Vagina (tissue), 2 donors: ENCODE results near the gene BHLHA9.

Source experiments
- CTCF ChIP-seq, 3 experiments: fragments of 450-650 bp in 2 of 3; fragments of 200-600 bp in 1 of 3; sonication (generic) in 1 of 3; IDR thresholded peaks; one replicate each; pipeline ENCODE4 v1.5.1; 2017 to 2019; ENCODE audit warnings: antibody characterized with exemption in 3 of 3, mild to moderate bottlenecking in 2 of 3, moderate library complexity in 2 of 3
- POLR2AphosphoS5 ChIP-seq, 2 donors: sonication (generic); formaldehyde crosslinking; IDR thresholded peaks; one replicate each; pipeline ENCODE4 v1.9.0; 2017; ENCODE audit warnings: antibody characterized with exemption in 2 of 2, mild to moderate bottlenecking in 2 of 2, low read depth in 1 of 2; ENCODE audit not compliant: insufficient read depth in 1 of 2

DNA sequence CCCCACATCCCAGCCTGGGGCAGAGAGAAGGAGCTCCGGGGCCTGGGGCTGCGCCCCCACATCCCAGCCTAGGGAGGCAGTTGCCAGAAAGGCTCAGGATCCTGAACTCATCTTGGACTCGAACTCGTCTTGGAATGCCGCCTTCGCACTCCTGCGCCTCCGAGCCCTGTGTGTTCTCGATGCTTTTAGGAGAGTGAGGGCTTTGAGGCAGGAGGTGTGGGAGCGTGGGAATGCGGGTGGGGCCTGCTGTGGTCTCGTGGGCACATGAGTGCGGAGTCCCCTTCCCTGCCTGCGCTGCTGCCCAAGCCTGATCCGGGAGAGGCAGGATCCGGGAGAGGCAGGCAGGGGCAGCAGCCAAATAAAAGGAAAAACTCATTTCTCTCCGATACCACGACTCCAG is 1.2 kb downstream of the BHLHA9 start:
- TF ChIP-seq CTCF (IDR thresholded peaks at IDR 0.05) (no peak), POLR2AphosphoS5 (IDR thresholded peaks at IDR 0.05; ENCODE audit: insufficient read depth in 1 of 2, low read depth in 1 of 2) (no peak)
